Ovary (tissue), 3 donors: ENCODE results near the gene STRADB.

Source experiments
- CTCF ChIP-seq, 3 donors: fragments of 450-650 bp in 2 of 3; fragments of 200-600 bp in 1 of 3; IDR thresholded peaks; one replicate each; pipeline versions ENCODE4 v1.5.1 to v1.8.0; 2016 to 2022; ENCODE audit warnings: antibody characterized with exemption in 3 of 3, mild to moderate bottlenecking in 1 of 3
- EP300 ChIP-seq: sonication (generic); formaldehyde crosslinking; IDR thresholded peaks from one replicate; pipeline ENCODE4 v1.6.1; 2017; ENCODE audit warnings: antibody characterized with exemption
- POLR2A ChIP-seq: fragments of 450-650 bp; IDR thresholded peaks from one replicate; pipeline ENCODE4 v1.6.1; 2017; ENCODE audit warnings: antibody characterized with exemption, mild to moderate bottlenecking, moderate library complexity
- donor health status: DM: no; HTN: no; CAD: no.

GRCh38 chr2:201522965-201523364, 71.4 kb downstream of the STRADB start:
- TF ChIP-seq CTCF (IDR thresholded peaks at IDR 0.05) (no peak), POLR2A (no peak), EP300 (no peak)
